GM12875 (cell line): Measurements from ENCODE around the gene ABRACL.

Experiments used
- H3K4me3 ChIP-seq: one replicate; pipeline ENCODE4 v1.5.1; 2011; ENCODE audit warnings: low read depth, low read length, control low read depth
- TF ChIP-seq, protein P1 (sequence below): IDR thresholded peaks from 2 replicates; pipeline ENCODE4 v1.5.1; 2011; ENCODE audit warnings: low read depth, mild to moderate bottlenecking, control low read depth, inconsistent platforms, low read length, moderate library complexity, borderline replicate concordance; ENCODE audit not compliant: insufficient read depth

Gene ABRACL, protein sequence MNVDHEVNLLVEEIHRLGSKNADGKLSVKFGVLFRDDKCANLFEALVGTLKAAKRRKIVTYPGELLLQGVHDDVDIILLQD

DNA sequence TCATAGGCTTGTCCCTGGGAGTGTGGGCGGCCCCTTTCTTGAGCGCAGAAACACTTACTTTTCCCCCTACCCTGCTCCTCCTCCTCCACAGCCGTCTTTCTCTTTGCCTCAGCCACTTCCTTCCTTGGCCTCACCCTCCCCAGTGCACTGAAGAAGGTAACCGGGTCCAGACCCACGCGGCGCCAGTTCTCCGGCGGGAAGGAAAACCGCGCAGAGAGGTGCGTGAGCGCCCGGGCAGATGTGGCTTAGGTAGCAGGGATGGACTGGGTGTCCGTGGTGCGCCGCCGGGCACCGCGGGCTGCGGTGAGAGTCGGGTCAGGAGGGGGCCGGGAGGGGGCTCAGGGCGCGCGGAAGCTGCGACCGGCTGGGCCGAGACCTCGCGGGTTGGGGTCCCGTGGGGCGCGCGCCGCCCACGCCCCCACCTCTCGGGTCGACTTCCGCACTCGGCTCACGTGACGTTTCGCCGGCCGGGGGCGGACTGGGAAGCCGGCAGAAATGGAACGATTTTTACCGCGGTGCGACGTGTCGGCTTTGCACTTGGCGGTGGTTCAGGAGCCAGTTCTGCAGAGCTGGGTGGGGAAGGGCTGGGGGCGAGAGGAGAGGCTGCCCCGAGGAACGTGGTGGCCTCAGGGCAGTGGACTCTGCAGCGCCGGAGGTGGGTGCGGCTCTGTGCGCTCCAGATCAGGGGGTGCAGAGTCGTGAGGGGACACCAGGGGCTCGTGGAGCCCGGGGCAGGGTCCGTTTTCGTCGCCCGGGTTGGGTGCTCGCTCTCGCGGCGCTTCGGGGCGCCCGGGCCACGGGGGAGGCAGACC, at the start of gene ABRACL:
ABRACL (plus strand) TSS at position 88 of the 812 bp plus-strand sequence. CDS start 5,416 bp downstream, outside the sequence.
- peak within 1 kb of the TSS; percentile 57 for H3K4me3 ChIP-seq
- TF ChIP-seq, protein P1, sequence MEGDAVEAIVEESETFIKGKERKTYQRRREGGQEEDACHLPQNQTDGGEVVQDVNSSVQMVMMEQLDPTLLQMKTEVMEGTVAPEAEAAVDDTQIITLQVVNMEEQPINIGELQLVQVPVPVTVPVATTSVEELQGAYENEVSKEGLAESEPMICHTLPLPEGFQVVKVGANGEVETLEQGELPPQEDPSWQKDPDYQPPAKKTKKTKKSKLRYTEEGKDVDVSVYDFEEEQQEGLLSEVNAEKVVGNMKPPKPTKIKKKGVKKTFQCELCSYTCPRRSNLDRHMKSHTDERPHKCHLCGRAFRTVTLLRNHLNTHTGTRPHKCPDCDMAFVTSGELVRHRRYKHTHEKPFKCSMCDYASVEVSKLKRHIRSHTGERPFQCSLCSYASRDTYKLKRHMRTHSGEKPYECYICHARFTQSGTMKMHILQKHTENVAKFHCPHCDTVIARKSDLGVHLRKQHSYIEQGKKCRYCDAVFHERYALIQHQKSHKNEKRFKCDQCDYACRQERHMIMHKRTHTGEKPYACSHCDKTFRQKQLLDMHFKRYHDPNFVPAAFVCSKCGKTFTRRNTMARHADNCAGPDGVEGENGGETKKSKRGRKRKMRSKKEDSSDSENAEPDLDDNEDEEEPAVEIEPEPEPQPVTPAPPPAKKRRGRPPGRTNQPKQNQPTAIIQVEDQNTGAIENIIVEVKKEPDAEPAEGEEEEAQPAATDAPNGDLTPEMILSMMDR, result no peak

DNA sequence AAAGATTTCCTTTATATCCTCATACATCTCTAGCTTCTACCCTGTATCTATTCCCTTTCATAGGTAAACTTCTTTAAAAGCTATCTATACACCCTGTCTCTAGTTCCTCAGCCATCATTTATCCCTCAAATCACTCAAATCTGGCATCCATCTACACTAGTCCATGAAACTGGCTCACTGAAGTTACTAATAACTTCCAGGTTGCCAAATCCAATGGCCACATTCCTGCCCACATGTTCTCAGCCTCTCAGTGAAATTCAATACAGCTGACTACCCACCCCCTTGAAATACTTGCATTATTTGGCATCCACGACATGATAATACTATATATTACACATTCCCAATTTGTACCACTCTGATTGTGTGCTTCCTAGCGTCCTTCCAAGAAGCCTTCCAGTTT, 49.2 kb upstream of the ABRACL start:
- TF ChIP-seq, protein P1, result no peak
- H3K4me3 ChIP-seq, result no peak overlapping the region

DNA sequence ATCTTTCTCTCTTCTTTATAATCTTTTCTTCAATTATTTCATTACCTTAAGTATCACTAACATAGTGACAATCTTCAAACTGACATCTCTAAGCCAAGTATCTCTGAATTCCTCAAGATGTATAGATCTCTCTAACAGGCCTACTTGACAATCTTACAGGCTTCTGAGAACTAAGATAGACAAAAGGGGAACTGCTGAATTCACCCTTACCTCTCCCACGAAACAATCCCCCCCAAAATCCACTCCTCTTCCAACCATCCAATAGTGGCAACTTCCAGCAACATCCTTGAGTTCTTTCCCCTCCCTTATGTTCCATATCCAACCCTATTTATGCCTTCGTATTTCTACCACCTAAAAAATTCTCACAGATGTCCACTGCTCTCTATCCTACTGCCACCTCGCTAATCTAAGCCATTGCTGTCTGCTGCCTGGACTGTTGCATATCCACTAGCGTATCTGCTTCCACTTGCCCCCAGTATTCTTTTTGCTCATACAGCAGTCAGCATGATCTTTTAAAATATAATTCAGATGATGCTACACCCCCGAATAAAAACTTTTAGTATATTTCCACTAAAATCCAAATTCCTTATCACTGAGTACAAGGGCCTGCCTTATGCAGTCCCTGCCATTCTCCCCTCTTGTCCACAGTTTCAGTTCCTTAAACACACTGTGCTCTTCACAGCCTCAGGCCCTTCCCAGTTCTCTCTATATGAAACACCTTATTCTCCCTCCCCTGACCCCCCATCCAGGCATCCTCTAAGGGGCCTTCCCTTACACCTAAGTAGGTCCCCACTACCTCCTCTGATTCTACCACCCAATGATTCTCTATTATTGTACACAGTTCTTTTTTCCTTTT, 48.5 kb upstream of the ABRACL start:
- TF ChIP-seq, protein P1, result no peak
- H3K4me3 ChIP-seq, result no peak overlapping the region

DNA sequence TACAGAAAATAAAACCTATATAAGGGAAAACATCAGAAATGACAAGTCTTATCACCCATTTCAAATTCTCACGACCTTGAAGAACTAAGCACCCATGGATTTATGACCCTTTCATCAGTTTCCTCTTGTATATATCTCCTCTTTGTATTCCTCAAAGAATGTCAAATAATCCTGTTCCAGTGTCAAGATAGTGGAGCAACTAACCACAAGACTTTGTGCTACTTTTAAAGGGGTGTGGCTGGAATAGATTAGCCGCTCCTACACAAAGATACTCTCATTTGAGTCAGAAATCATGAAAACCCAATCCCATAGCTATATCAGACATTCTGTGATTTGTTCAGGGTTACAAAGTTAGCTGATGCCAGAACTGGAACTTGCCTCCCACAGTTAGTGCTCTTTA, 47.1 kb upstream of the ABRACL start:
- TF ChIP-seq, protein P1, result no peak
- H3K4me3 ChIP-seq, result no peak overlapping the region

DNA sequence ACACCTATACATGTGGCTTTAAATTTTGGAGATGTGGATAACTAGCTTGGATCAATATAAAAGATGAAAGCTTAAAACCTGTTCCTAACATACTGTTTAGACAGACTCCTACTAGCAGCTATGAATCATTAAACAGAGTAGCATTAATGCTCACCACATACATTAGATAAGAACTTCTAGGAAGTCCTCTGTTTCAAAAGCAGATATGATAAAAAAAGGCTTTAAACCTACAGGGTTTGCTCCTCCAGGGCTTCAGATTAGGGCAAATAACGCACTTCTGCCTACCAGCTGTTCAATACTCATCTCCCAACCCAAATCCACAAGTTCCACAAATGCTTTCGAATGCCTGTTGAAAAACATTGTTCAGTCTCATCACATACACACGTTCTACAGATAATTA, 42.0 kb upstream of the ABRACL start:
- TF ChIP-seq, protein P1, result no peak
- H3K4me3 ChIP-seq, result peak overlapping the region; percentile 11

DNA sequence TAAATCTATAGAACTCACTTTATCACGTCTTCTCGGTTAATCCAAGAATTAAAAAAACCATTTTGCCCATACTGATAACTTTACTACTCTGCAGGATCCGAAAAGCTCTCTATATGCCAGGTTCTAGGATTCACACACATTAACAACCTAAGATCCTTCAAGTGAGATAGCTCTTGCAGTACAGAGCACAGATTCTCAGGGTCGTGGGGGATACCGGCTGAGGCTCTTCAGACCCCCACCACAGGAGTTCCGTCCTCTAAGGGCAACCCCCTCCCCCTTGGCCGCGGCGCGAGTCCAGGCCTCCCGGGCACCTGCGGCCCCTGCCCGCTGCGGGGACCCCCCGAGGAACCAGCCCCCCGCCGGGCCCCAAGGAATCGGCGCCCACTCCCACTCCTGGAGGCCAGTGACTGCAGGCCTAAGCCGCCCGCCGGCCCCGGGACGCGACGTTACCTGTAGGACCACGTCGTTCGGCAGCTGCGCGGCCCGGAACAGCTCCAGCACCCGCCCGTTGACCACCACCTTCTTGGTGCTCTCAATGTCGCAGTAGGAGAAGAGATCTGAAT, 41.4 kb upstream of the ABRACL start:
- TF ChIP-seq, protein P1, result no peak
- H3K4me3 ChIP-seq, result peak overlapping the region; percentile 74
